Subcutaneous adipose tissue (tissue), 4 donors: Measurements from ENCODE around the gene ACO1. TPM values are rescaled to one million over a fixed set of nuclear protein-coding genes. Genes with fewer than 3 reads are reported as not detected.

Experiments
- CTCF ChIP-seq: fragments of 450-650 bp; IDR thresholded peaks from one replicate; pipeline ENCODE4 v1.5.1; 2016; ENCODE audit warnings: low read depth, mild to moderate bottlenecking, control low read depth, antibody characterized with exemption, moderate library complexity
- total RNA-seq, 4 donors: library from RNA; depleted of rRNA; stranded (reverse); fragments of >200 nt; gene quantifications; one replicate each; pipeline ENCODE4 v1.1.0, GENCODE V29; 2016

The ACO1 gene
- total RNA-seq, 4 donors from 2014 or later = 108 to 271 (median 183) TPM

DNA sequence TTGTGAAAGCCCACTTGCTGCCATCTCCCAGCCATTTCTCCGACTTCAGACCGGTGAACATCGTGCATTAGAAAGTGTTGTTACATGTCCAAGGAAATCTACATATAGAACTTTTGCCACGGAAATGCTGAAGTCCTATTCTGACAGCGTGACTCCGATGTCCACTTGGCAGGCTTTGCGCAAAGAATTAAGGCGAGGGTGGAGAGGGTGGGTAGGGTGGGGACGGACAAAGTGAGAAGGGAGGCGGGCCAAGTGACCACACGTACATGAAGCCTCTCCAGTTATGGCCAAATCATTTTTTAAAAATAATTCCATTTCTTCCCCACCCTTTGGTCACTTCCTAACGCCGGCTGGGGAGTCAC, 460 bp upstream of the ACO1 start:
- no peak for TF ChIP-seq CTCF

- no peak for TF ChIP-seq CTCF
Measured at GRCh38 chr9:32385152-32385884, 875 bp downstream of the ACO1 start.

DNA sequence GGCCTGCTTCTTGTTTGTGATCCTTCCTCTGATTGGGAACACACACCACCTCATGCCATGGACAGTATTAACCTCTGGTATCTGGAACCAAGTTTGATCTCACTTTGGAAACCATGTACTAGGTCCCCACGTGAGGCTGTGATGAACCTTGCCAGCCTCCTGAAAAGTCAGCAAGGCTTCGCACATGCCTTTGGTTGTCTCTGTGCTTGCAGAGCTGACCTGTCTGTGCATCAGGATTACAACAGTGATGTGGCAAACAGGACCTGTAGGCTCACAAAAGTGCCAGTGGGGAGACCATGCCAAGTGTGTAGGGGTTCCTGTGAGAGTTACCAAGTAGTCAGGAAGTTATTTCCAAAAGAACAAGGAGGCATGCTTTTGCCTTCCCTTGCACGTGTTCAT, 1.4 kb downstream of the ACO1 start:
- no peak for TF ChIP-seq CTCF

- TF ChIP-seq CTCF = no peak
Measured at GRCh38 chr9:32387256-32387655, 2.8 kb downstream of the ACO1 start.

GRCh38 chr9:32389365-32389764, 4.9 kb downstream of the ACO1 start:
- no peak for TF ChIP-seq CTCF

DNA sequence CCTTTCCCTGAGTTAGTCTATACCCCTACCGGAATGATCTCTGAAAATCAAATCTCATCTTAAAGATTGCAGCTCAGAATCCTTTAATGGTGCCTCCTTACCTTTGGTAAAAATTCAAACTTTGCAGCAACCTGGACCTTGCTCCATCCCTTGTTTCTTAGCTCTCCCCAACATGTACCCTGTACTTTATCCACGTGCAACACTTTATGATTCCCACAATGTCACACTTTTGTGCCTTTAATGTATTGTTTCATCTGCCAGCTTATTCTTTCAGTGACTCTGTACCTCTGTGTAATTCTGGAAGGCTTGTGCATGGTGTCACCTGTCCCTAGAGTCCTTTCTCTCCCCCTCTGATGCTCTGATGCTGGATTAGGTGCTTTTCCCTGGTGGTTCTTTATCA, 9.5 kb downstream of the ACO1 start:
- TF ChIP-seq CTCF = no peak

GRCh38 chr9:32394381-32395049, 10.1 kb downstream of the ACO1 start:
- TF ChIP-seq CTCF = no peak
